ENCODE measurements around the gene NGEF.

- TF ChIP-seq ZFX (IDR thresholded peaks at IDR 0.05) (no peak), CTCF (conservative IDR thresholded peaks at IDR 0.05) (no peak)
Observed at GRCh38 chr2:232983669-232984140, 29.4 kb downstream of the NGEF start.
